HG02870 (cell line): ENCODE data around the gene LRRC4B.
"Not testable (repeated sequence)": the region's sequence is repeated elsewhere in the genome, so short reads cannot be mapped to it uniquely, and the experiment has no call there.

Experiments
- ATAC-seq: cut with Tn5 transposase; IDR thresholded peaks from one replicate; pipeline ENCODE4 v1.9.1; 2021; ENCODE audit warnings: mild to moderate bottlenecking, moderate library complexity; ENCODE audit not compliant: unreplicated experiment

The LRRC4B gene

DNA sequence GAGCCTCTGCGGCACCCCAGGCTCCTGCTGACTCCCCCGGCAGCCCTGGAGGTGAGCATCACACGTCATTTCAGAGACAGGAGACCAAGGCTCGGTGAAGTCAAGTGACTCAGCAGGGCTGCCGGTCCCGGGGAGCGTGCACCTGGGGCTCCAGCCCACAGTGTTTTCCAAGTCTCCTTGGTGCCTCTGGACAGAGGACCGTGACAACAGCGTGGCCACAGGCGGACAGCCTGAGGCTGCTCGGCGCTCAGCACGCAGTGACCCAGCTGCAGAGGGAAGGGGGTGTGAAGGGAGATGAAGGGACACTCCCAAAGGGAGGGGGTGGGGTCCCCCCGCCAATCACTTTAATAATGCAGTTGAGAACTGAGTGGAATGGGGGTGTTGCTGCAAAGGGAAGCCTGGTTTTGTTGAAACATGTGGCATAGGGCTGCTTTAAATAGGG is 37.0 kb downstream of the LRRC4B start:
- ATAC-seq = no peak

DNA sequence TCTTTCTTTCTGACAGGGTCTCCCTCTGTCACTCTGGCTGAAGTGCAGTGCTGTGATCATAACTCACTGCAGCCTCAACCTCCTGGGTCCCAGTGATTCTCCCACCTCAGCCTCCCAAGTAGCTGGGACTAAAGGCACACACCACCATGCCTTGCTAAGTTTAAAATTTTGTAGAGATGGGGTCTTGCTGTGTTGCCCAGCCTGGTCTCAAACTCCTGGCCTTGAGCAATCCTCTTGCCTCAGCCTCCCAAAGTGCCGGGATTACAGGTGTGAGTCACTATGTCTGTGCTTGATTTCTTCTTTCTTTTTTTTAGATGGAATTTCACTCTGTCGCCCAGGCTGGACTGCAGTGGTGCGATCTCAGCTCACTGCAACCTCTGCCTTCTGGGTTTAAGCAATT is 40.2 kb downstream of the LRRC4B start:
- not testable (repeated sequence) for ATAC-seq

DNA sequence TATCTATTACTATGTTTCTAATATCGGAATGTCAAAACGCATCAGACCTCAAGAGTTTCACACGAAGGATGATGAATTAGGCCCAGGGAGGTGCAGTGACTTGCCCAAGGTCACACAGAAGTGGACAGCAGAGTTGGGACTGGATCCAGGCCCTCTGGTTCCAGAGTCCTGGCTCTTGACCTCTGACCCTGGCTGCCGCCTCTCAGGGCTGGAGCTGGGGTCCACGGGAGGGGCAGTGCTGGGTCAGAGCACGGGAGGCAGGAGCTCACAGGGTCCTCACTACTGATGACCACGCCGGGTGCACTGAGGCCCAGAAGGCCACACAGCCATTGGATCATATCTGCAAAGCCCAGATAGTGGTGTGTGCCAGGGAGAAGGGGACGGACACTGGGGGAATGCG is 45.4 kb downstream of the LRRC4B start:
- no peak for ATAC-seq

DNA sequence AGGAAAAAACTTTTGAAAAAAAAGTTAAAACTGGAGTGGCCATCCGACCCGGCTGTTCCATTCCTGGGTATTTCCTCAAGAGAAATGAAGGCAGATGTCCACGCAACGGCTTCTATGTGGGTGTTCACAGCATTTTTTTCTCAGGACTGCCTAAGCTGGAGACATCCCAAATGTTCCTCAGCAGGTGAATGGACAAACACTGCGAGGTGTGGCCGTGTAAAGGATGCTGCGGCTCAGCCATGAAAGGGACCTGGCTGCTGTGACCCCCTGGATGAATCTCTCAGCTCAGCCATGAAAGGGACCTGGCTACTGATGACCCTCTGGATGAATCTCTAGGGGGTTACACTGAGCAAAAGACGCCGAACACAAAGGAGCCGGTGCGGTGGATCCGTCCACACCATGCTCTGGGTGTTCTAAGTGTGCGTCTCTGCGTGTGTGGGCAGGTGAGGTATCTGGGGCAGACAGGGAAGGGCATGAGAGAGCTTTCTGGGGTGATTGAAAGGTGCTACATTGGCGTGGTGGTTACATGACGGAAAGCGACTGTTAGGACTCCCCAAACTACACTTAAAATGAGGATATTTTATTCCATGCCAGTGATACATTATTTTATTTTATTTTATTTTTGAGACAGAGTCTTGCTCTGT is 47.3 kb downstream of the LRRC4B start:
- ATAC-seq = no peak

DNA sequence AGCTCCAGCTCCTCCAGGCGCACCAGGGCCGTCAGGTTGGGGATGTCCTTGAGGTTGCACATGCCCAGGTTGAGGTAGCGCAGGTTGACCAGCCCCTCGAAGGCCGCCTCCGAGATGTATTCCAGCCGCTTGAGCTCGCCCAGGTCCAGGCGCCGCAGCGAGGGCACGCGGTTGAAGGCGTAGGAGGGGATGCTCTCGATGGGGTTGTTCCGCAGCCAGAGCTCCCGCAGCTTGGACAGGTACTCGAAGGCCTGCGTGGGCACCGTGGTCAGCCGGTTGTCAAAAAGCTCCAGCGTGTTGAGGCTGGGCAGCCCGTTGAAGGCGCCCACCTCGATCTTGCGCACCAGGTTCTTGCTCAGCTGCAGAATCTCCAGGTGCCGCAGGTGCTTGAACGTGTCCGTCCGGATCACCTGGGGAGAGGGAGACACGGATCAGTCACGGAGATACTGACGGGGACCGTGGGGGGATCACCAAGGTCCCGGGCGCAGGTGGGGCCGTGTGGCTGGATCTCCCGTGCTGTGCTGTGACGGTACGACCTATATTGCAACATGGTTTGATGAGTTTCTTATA is 49.1 kb downstream of the LRRC4B start:
- no peak for ATAC-seq

DNA sequence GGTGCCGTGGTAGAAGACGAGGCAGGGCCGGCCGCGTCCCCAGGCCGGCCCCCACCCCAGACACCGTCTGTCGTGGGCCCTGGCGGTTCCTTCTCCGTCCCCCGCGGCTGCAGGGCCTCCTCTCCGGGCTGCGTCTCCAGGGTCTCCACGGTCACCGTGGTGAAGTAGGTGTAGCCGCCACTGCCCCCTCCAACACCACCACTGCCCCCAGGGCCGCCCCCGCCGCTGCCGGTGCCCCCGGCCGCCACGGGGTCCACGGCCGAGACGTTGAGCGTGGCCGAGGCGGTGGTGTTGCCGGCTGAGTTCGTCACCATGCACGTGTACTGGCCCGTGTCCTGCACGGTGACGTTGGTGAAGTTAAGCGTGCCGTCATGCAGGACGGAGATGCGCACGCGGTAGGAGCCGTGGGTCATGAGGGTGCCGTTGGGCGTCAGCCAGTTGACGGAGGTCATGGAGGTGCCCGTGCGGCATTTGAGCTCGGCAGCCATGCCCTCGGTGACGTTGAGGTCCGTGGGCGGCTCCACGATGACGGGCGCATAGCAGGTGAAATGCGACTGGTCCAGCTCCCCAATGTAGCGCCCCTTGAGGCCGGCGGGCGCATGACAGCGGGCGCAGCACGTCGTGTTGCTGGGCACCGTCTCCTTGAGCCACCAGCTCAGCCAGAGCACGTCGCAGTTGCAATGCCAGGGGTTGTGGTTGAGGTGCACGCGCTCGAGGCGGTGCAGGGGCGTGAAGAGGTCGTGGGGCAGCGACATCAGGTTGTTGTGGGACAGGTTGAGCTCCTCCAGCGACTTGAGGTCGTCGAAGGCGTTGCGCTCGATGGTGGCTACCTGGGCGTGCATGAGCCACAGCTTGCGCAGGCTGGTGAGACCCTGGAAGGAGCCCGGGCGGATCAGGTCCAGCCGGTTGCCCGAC is 49.9 kb downstream of the LRRC4B start:
- ATAC-seq = no peak

DNA sequence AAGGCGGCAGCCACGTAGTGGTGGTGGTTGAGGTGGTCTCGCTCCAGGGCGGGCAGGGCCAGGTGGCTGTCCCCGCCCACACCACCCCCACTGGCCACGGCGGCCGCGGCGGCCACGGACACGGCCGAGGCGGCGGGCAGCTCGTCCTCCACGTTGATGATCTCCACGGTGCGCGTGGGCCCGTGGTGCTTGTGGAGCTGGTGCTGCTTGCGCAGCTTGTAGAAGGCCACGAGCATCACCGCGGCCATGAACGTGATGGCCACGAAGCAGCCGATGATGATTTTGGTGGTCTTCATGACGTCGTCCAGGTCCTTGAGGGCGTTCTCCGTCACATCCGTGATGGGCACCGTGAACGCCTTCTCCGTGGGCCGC is 50.5 kb downstream of the LRRC4B start:
- no peak for ATAC-seq

DNA sequence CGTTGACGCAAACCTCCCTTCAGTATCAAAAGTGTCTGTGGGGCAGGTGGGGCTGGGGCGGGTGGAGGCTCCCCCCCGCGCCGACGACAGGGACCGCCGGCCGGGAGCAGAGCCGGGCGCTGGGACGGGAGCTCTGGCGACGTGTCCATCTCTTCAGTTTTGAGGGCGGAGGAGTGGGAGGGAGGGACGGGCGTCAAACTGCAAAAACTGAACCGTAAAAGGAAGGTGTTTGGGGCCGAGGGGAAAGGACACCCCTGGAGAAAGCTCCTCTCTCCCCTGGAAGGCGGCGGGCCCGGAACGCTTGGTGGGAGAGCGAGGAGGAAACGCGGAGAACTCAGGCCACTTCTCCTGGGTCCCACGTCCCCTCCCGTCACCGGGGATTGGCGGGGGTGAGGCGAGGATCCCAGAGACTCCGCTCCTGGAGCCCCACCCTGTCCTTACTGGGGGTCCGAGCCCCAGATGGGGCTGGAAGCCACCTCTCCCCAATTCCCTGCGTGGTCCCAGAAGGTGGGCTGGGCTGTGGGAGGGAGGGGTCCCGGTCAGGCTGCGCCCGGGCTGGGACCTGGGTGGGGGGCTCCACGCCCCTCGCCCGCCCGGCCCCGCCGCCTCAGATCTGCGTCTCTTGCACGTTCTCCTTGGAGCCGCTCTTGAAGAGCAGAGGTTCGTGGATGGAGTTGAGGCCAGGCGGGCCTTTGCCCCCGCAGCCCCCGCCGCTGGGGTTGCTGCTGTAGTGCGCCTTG is 51.1 kb downstream of the LRRC4B start:
- no peak for ATAC-seq

DNA sequence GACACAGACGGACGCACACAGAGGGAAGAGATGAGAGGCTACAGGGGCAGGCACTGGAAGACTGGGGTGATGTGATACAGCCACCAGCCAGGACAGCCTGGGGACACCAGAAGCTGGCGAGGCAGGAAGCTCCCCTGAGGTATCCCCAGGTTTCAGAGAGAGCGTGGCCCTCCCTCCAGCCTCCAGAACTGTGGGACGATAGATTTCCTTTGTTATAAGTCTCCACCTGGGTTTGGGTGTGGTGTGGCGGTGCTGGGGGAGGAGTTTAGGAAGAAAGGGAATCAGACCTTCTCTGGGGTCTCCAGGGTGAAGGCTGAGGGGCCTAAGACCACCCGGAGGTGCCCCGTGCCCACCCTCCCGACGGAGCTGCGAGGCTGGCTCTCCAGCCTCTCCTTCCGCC is 51.8 kb downstream of the LRRC4B start:
- ATAC-seq = no peak

DNA sequence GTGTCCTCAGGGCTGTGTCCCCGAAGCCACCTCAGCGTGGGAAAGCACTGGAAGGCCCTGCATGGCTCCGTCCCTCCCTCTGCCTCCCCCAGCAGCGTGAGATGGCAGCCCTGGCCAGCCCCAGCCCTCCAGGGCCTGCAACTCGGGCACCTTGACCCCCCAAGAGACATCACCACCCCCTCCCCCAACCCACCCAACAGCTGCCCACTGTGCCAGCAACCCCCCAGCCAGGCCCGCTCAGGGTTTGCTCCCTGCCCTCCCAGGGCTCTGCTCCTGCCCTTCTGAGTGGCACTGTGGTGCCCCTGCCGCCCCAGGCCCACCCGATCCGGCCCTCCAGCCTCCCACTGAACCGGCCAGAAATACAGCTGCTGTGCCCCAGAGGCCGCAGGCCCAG is 53.1 kb downstream of the LRRC4B start:
- no peak for ATAC-seq

DNA sequence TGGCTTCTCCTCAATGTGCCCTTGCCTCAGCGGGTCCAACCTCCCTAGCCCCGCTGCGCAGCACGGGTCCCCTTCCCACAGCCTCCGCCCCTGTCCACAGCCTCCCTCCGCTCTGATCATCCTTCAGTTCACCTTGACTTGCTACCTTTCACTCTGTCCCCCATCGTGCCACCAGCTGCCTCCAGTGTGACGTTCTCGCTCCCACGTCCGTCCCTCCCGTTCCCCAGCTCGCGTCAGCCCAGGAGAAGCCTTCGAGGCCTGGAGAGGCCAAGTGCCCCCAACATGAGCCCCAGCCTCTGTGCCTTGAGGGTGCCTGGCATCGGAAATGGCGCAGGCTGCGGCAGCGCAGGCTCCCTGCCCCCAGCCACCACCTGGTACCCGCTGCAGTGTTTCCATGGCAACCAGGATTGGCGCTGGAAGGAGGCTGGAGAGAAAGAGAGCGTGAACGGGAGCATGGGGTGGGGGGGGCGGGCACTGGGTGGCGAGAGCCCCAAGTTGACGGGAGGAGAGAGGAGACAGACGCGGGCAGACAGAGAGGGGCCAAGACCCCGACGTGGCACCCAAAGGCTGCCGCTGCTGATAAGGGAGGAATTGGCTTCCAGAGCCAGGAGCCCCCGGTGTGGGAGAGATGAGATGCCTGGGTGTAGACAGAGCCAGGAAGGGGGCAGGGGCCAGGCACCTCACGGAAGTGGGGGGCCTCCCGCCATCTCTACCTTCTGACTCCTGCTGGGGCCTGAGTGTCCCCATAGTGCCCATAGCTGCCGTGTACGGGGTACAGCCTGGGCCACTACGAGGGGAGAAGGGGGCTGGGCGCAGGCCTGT is 53.7 kb downstream of the LRRC4B start:
- ATAC-seq = no peak

DNA sequence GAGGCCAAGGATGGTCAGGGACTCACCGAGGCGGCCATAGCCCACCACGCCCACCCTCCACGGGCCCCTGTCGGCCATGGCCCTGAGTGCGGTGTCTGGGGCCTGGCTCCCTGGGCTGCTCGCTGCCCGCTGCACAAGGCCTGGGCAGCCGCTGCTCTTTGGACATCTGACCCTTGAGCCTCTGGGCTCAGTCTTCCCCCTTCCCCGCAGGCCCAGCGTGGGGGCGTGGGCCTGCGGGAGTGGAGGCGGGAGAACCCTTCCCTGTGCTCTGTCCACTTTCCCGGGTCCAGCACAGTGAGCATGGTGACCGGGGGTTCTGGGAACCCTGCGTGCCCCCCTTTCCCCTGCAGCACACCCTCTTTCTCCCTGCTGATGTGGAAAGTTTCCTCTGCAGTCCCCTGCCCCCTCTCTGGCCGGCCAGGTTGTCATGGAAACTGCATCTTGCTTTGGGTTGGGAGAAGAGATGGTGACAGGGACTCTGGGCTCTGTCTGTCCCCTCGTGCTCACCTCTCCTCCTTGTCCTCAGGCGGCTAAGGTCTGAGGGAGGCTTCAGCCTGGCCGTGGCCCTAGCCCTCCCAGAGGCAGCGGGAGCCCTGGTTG is 54.4 kb downstream of the LRRC4B start, which contains the start of gene ASPDH:
Gene ASPDH, minus strand, starts transcription at position 168 of the 600 bp plus-strand sequence. Its CDS starts 90 bp downstream, at position 78.
- no peak for ATAC-seq

DNA sequence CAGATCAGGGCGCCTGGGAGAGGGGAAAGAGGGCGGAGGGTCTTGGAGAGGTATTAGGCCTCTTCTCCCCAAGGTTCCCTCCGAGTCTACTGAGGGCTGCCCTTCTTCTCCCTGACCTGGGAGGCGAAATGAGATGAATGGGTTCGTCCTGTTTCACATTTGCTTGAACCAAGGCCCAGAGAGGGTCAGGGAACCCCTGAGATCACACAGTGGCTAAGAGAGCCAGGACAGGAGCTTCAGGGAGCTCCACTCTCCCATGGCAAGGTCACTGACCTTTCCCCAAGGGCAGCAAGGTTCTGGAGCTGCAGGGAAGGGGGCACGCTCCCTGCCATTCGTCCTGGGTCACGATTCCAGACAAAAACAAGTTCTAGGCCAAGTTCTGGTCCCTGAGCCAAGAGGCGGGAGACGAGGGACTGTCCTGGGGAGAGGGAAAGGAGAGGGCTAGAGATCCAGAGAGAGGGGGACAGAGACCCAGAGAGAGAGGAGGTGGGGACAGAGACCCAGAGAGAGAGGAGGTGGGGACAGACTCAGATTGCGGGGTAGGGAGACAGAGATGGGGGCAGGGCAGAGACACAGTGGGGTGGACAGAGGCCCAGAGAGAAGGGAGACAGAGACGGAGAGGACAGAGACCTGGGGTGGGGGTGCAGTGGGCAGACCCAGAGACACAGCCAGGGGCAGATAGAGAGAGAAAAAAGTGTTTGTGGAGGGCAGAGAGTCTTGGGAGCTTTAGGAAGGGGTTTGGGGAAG is 55.1 kb downstream of the LRRC4B start:
- ATAC-seq = no peak

DNA sequence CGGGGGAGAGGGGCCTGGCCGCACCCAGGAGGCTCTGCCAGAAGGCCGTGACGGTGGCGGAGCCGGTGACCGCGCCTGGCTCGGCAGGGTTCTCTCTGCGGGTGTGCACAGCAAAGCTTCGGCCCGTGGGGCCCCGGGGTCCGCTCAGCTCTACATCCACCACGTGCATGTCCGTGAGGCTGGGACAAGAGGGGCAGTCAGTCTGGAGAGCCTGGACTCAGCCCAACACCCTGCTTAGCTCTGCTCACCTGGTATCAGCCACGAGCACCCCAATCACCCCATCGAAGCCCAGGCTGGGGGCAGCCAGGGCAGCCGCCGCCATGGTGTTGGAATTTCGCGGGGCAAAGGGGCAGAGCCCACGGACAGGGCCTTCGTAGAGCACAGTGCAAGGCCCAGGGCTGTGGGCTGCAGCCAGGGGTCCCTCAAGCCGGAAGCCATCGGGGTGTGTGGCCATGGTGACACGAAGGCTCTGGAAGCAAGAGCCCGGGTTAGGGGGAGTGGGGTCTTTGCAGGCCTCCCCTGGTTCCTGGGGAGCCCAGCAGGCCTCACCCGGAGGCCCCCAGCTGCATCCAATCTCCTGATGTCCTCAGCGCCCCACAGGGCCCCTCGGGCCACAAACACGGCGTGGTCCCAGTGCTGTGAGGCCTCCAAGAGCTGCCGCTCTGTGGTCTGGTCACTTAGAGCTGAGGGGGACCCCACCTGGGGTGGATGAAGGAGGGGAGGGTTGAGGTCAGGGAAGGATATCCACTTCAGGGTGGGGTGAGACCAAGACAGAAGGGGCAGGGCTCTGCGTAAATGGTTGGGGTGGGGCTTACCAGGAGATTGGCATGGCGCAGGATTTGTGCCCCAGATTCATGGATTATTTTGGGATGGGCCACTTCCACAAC is 55.9 kb downstream of the LRRC4B start:
- no peak for ATAC-seq

DNA sequence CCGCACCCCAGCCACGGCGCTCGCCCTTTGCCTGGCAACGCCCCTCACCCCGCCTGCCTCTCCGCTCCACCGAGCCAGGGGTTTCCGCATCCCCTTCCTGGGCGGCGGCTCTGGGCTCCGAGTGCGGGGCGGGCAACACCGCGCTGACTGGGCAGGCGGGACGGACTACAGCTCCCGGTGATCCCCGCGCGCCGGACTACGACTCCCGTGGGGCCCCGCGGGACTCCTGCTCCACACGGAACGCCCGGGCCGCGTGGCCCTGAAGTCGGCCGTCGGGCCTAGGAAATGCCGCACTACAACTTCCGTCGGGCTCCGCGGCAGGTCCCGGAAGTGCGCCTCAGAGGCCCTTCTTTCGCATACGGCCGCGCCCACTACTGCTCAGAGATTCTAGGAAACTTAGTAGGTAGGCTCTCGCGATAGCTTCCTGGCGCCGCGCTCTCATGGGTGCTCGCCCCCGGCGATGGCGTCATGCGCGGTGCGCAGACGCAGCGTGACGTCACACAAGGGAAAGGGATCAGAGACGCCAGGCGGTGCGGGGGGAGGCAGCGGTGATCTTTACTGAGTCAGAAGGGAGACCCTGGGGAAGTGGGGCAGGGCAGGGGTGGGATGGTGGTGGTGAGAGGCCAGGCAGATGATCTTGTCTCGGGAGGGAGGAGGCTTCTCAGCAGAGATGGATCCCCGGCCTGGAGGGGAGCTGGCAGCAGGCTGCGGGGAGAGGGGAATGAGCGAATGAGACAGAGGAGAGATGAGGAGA is 57.0 kb downstream of the LRRC4B start, which contains the start of gene JOSD2:
Gene JOSD2, minus strand, starts transcription at position 123 of the 754 bp plus-strand sequence. CDS start 760 bp downstream, outside the sequence.
- peak; percentile 79 for ATAC-seq

DNA sequence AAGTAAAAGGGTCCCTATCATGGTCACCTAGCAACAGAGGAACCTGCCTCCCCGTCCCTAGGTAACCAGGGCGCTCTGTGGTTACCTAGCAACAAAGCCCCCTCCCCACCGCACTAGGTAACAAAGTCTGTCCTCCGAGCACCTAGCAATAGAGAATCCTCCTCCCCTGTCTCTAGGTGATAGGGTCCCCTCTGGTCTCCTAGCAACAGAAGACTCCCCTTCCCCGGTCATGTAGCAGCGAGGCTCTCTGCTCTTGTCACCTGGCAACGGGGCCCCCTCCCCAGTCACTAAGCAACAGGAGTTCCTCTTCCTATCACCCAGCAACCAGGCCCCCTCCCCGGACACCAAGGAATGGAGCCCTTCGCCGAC is 57.6 kb downstream of the LRRC4B start:
- ATAC-seq = no peak

DNA sequence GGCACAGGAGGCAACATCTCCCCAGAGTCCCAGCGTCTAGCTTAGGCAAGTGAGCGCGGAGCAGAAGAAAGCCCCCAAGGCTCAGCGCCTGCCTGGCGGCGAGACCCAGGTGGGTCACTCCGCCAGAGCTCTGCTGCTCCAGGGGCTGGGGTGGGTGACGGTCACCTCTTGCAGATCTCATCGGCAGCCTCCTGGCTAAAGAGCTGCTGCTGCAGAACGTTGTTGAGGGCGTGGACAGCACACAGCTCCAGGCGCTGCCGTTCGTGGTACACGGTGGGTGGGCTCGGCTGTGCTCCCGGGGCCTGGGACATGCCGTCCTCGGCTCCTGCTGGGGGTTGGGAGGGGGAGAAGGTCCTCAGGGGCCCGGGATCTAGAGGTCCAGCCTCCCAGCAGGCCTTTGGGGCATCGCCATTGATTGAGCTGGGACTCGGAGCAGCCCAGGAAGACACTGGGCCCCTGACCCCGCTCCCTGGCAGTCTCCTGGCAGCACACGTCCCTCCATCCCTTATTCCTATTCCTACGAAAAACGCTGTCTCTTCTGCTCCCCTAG is 58.0 kb downstream of the LRRC4B start:
- ATAC-seq = no peak
